IMR-90 (cell line): ENCODE data around the gene ERBB4.

Experiments
- CTCF ChIP-seq: conservative IDR thresholded peaks from 2 replicates; pipeline ENCODE4 v1.5.1; 2012; ENCODE audit warnings: mild to moderate bottlenecking, low read depth, low read length, improper control_type of control experiment
- MXI1 ChIP-seq: IDR thresholded peaks from 2 replicates; pipeline ENCODE4 v1.6.1; 2012; ENCODE audit warnings: low read depth, mild to moderate bottlenecking, low read length, moderate library complexity, borderline replicate concordance
- NFE2L2 ChIP-seq: fragments of 150-350 bp; IDR thresholded peaks from 2 replicates; pipeline ENCODE4 v1.6.1; 2016; ENCODE audit warnings: low read depth, mild to moderate bottlenecking, low read length

GRCh38 chr2:212066546-212066945 lies 472.1 kb downstream of the ERBB4 start:
- no peak for TF ChIP-seq NFE2L2
- TF ChIP-seq MXI1, result no peak
- no peak for TF ChIP-seq CTCF
